ENCODE measurements around the gene WDR6.

WDR6 gene

GRCh38 chr3:49026536-49026935 is 19.3 kb downstream of the WDR6 start:
- Histone ChIP-seq H3K36me3 (ENCODE audit: insufficient read depth, low read length) (peaks cover 69% of the 10 kb centered on the region), H3K9me3 (replicated peaks; ENCODE audit: low read length) (no peaks in the 10 kb centered on the region), H3K4me3 (ENCODE audit: low read length) (no peak overlapping the region), H3K27me3 (ENCODE audit: control insufficient read depth, insufficient read depth, low read length) (no peaks in the 10 kb centered on the region), H3K4me2 (ENCODE audit: low read length) (no peak overlapping the region), H3K9ac (ENCODE audit: low read depth, low read length) (no peak overlapping the region), H3K4me1 (ENCODE audit: control insufficient read depth, insufficient read depth, low read length) (peaks cover 41% of the 10 kb centered on the region)

- H3K4me2 ChIP-seq (ENCODE audit: low read length): peak overlapping the region; percentile 95
- no peak overlapping the region for H3K4me3 ChIP-seq (ENCODE audit: low read length)
- peaks cover 40% of the 10 kb centered on the region for H3K4me1 ChIP-seq (ENCODE audit: control insufficient read depth, insufficient read depth, low read length)
- no peak overlapping the region for H3K9ac ChIP-seq (ENCODE audit: low read depth, low read length)
- H3K27me3 ChIP-seq (ENCODE audit: control insufficient read depth, insufficient read depth, low read length): no peaks in the 10 kb centered on the region
- H3K36me3 ChIP-seq (ENCODE audit: insufficient read depth, low read length): peaks cover 78% of the 10 kb centered on the region
- H3K9me3 ChIP-seq (replicated peaks; ENCODE audit: low read length): no peaks in the 10 kb centered on the region
Measured at GRCh38 chr3:49027634-49028033, 20.4 kb downstream of the WDR6 start.

DNA sequence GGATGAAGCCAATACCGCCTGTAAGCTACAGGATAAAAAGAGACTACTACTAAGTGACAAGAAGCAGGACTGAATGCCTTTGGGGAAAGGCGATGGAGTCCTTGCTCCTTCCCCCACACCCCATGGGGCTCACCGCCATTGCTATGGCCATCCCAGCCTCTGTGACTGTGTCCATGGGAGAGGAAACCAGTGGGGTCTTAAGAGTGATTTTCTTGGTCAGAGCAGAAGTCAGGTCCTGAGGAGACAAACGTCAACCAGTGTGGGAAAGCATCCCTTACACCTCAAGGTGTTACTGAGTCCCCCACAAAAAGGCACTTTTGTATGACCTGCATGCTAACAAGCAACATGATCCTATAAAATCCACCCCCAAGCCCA is 21.1 kb downstream of the WDR6 start:
- Histone ChIP-seq H3K9me3 (replicated peaks; ENCODE audit: low read length) (no peaks in the 10 kb centered on the region), H3K36me3 (ENCODE audit: insufficient read depth, low read length) (peaks cover 78% of the 10 kb centered on the region), H3K4me3 (ENCODE audit: low read length) (peak overlapping the region; percentile 78), H3K9ac (ENCODE audit: low read depth, low read length) (peak overlapping the region; percentile 90), H3K4me1 (ENCODE audit: control insufficient read depth, insufficient read depth, low read length) (peaks cover 39% of the 10 kb centered on the region), H3K27me3 (ENCODE audit: control insufficient read depth, insufficient read depth, low read length) (no peaks in the 10 kb centered on the region), H3K4me2 (ENCODE audit: low read length) (peak overlapping the region; percentile 95)

- Histone ChIP-seq H3K9ac (ENCODE audit: low read depth, low read length) (peak within 1 kb of the TSS; percentile 90), H3K9me3 (replicated peaks; ENCODE audit: low read length) (no peaks in the 10 kb centered on the region), H3K4me2 (ENCODE audit: low read length) (peak within 1 kb of the TSS; percentile 95), H3K36me3 (ENCODE audit: insufficient read depth, low read length) (peaks cover 76% of the 10 kb centered on the region), H3K4me1 (ENCODE audit: control insufficient read depth, insufficient read depth, low read length) (peaks cover 37% of the 10 kb centered on the region), H3K27me3 (ENCODE audit: control insufficient read depth, insufficient read depth, low read length) (no peaks in the 10 kb centered on the region), H3K4me3 (ENCODE audit: low read length) (peak within 1 kb of the TSS; percentile 78)
Measured at GRCh38 chr3:49028673-49029562, 21.7 kb downstream of the WDR6 start, which contains the start of gene IMPDH2. Gene IMPDH2, minus strand, starts transcription at chr3:49029398. Its CDS starts 48 bp downstream, at chr3:49029350.

DNA sequence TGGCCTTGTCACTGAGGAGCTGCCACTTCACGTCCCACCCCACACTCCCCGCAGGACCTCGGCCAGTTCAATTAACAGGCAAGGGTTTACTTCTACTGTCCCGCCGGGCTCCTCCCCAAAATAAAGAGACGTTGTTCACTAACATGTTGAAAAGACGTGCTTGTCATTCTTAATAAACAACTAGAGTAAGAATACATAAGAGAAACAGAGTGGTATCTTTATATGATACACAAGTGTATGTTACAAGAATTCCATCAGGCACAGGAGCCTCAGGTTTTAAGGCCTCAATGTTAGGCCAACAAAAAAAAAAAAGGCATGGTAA is 22.3 kb downstream of the WDR6 start:
- Histone ChIP-seq H3K9ac (ENCODE audit: low read depth, low read length) (peak overlapping the region; percentile 90), H3K27me3 (ENCODE audit: control insufficient read depth, insufficient read depth, low read length) (no peaks in the 10 kb centered on the region), H3K4me1 (ENCODE audit: control insufficient read depth, insufficient read depth, low read length) (peaks cover 37% of the 10 kb centered on the region), H3K4me2 (ENCODE audit: low read length) (peak overlapping the region; percentile 95), H3K4me3 (ENCODE audit: low read length) (peak overlapping the region; percentile 34), H3K9me3 (replicated peaks; ENCODE audit: low read length) (no peaks in the 10 kb centered on the region), H3K36me3 (ENCODE audit: insufficient read depth, low read length) (peaks cover 75% of the 10 kb centered on the region)

DNA sequence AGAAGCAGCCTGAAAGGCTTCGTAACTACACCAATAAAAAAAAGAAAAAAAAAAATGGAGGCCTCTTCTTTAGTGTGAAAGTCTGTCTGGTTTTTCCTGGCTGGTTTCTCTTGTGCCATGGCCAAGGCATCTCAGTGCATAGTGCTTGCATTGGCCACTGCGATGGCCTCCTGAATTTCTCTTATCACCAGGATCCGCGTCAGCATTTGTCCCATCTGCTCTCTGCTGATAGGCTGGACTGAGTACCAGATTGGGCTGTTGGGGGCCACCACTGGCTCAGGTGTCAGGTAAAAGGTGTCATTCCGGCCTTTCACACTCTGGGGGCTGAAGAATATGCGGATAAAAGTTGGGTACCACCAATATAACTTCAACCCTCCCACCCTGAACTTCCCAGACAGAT is 23.1 kb downstream of the WDR6 start:
- Histone ChIP-seq H3K27me3 (ENCODE audit: control insufficient read depth, insufficient read depth, low read length) (no peaks in the 10 kb centered on the region), H3K9me3 (replicated peaks; ENCODE audit: low read length) (no peaks in the 10 kb centered on the region), H3K4me3 (ENCODE audit: low read length) (no peak overlapping the region), H3K36me3 (ENCODE audit: insufficient read depth, low read length) (peaks cover 72% of the 10 kb centered on the region), H3K4me2 (ENCODE audit: low read length) (no peak overlapping the region), H3K4me1 (ENCODE audit: control insufficient read depth, insufficient read depth, low read length) (peaks cover 33% of the 10 kb centered on the region), H3K9ac (ENCODE audit: low read depth, low read length) (peak overlapping the region; percentile 90)

GRCh38 chr3:49032646-49033304 is 25.6 kb downstream of the WDR6 start:
- Histone ChIP-seq H3K9me3 (replicated peaks; ENCODE audit: low read length) (no peaks in the 10 kb centered on the region), H3K9ac (ENCODE audit: low read depth, low read length) (no peak overlapping the region), H3K4me3 (ENCODE audit: low read length) (no peak overlapping the region), H3K36me3 (ENCODE audit: insufficient read depth, low read length) (peaks cover 63% of the 10 kb centered on the region), H3K4me1 (ENCODE audit: control insufficient read depth, insufficient read depth, low read length) (peaks cover 24% of the 10 kb centered on the region), H3K27me3 (ENCODE audit: control insufficient read depth, insufficient read depth, low read length) (no peaks in the 10 kb centered on the region), H3K4me2 (ENCODE audit: low read length) (no peak overlapping the region)

DNA sequence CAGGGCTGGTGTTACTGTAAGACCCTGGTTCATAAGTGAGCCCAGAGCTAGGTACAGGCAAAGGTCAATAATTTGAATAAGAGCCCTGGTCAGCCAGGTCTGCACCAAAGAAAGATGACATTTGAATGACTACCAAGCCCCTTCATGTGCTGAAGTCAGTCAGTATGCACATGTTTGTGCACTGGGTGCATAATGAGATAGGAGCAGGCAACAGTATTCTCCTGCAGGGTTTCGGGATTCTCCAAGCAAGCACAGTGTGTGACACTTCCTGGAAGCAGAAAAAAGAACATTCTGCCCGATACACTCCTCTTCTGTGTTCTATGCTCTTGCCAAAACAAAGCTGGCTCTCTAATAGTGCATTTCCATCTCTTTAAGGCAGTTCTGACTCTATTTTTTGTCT is 27.5 kb downstream of the WDR6 start:
- no peak overlapping the region for H3K9ac ChIP-seq (ENCODE audit: low read depth, low read length)
- H3K36me3 ChIP-seq (ENCODE audit: insufficient read depth, low read length): peaks cover 61% of the 10 kb centered on the region
- H3K27me3 ChIP-seq (ENCODE audit: control insufficient read depth, insufficient read depth, low read length): no peaks in the 10 kb centered on the region
- peaks cover 7% of the 10 kb centered on the region for H3K4me1 ChIP-seq (ENCODE audit: control insufficient read depth, insufficient read depth, low read length)
- no peak overlapping the region for H3K4me3 ChIP-seq (ENCODE audit: low read length)
- no peaks in the 10 kb centered on the region for H3K9me3 ChIP-seq (replicated peaks; ENCODE audit: low read length)
- no peak overlapping the region for H3K4me2 ChIP-seq (ENCODE audit: low read length)

DNA sequence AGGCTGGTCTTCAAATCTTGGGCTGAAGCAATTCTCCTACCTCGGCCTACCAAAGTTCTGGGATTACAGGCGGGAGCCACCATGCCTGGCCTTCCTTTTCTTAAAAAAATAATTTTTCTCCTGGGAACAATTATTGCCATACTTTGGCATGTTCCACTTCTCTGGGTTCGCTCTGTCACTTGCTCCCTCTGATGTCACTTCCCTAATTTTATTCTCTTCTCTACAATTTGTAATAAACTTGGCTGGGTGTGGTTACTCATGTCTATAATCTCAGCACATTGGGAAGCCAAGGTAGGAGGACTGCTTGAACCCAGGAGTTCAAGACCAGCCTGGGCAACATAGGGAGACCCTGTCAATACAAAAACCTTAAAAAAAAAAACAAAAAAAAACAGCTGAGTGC is 28.1 kb downstream of the WDR6 start:
- peaks cover 56% of the 10 kb centered on the region for H3K36me3 ChIP-seq (ENCODE audit: insufficient read depth, low read length)
- H3K9me3 ChIP-seq (replicated peaks; ENCODE audit: low read length): no peaks in the 10 kb centered on the region
- no peak overlapping the region for H3K9ac ChIP-seq (ENCODE audit: low read depth, low read length)
- H3K4me2 ChIP-seq (ENCODE audit: low read length): no peak overlapping the region
- peaks cover 7% of the 10 kb centered on the region for H3K4me1 ChIP-seq (ENCODE audit: control insufficient read depth, insufficient read depth, low read length)
- H3K27me3 ChIP-seq (ENCODE audit: control insufficient read depth, insufficient read depth, low read length): no peaks in the 10 kb centered on the region
- no peak overlapping the region for H3K4me3 ChIP-seq (ENCODE audit: low read length)

GRCh38 chr3:49053543-49053942 is 46.4 kb downstream of the WDR6 start:
- Histone ChIP-seq H3K4me3 (ENCODE audit: low read length) (no peak overlapping the region), H3K27me3 (ENCODE audit: control insufficient read depth, insufficient read depth, low read length) (no peaks in the 10 kb centered on the region), H3K36me3 (ENCODE audit: insufficient read depth, low read length) (peaks cover 60% of the 10 kb centered on the region), H3K9ac (ENCODE audit: low read depth, low read length) (no peak overlapping the region), H3K4me2 (ENCODE audit: low read length) (no peak overlapping the region), H3K4me1 (ENCODE audit: control insufficient read depth, insufficient read depth, low read length) (no peaks in the 10 kb centered on the region), H3K9me3 (replicated peaks; ENCODE audit: low read length) (no peaks in the 10 kb centered on the region)

DNA sequence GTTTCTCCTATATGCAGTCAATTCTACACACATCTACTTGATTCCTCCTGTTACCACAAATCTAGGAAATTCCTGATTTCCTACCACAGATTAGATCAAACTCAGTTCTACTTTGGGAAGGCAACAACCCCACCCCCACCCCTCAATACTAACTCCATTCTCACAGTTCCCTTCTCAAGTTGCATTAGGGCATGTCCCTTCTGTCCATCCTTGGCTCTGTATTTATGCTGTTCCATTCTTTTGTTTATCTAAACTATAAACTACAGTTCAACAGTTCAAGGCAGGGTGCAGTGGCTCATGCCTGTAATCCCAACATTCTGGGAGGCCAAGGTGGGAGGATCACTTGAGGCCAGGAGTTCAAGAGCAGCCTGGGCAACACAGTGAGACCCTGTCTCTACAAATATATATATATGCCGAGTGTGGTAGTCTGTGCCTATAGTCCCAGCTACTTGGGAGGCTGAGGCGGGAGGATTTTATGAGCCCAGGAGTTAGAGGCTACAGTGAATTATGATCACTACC is 47.2 kb downstream of the WDR6 start:
- H3K9me3 ChIP-seq (replicated peaks; ENCODE audit: low read length): no peaks in the 10 kb centered on the region
- peaks cover 60% of the 10 kb centered on the region for H3K36me3 ChIP-seq (ENCODE audit: insufficient read depth, low read length)
- H3K4me1 ChIP-seq (ENCODE audit: control insufficient read depth, insufficient read depth, low read length): no peaks in the 10 kb centered on the region
- H3K4me3 ChIP-seq (ENCODE audit: low read length): no peak overlapping the region
- no peak overlapping the region for H3K9ac ChIP-seq (ENCODE audit: low read depth, low read length)
- H3K4me2 ChIP-seq (ENCODE audit: low read length): no peak overlapping the region
- no peaks in the 10 kb centered on the region for H3K27me3 ChIP-seq (ENCODE audit: control insufficient read depth, insufficient read depth, low read length)
